Islet of Langerhans (tissue), 1 donor: ENCODE results near the gene PRM1.
"Not testable (repeated sequence)": the region's sequence is repeated elsewhere in the genome, so short reads cannot be mapped to it uniquely, and the experiment has no call there.

Source experiments
- FAIRE-seq: peaks from one replicate; lab custom pipeline; 2011; peaks lifted over from hg19 to GRCh38; lab: Jason Lieb, UNC

The PRM1 gene

GRCh38 chr16:11296706-11297491 is 15.8 kb upstream of the PRM1 start:
- no peak for FAIRE-seq

- no peak for FAIRE-seq
Observed at GRCh38 chr16:11296351-11296705, 15.2 kb upstream of the PRM1 start.

- no peak for FAIRE-seq
Observed at GRCh38 chr16:11295672-11296071, 14.5 kb upstream of the PRM1 start.

- no peak for FAIRE-seq
Observed at GRCh38 chr16:11292076-11292748, 11.1 kb upstream of the PRM1 start.

GRCh38 chr16:11291091-11291703 is 10.1 kb upstream of the PRM1 start:
- no peak for FAIRE-seq

- FAIRE-seq: no peak
Observed at GRCh38 chr16:11290102-11290893, 9.2 kb upstream of the PRM1 start.

GRCh38 chr16:11289696-11290095 is 8.6 kb upstream of the PRM1 start:
- FAIRE-seq: not testable (repeated sequence)

- no peak for FAIRE-seq
Observed at GRCh38 chr16:11289202-11289601, 8.1 kb upstream of the PRM1 start.

- FAIRE-seq: no peak
Observed at GRCh38 chr16:11285842-11286241, 4.7 kb upstream of the PRM1 start.

GRCh38 chr16:11283820-11284248 is 2.7 kb upstream of the PRM1 start:
- no peak for FAIRE-seq

GRCh38 chr16:11278681-11279628 is 2.2 kb downstream of the PRM1 start:
- FAIRE-seq: no peak

GRCh38 chr16:11277607-11278337 is 3.4 kb downstream of the PRM1 start:
- FAIRE-seq: no peak

GRCh38 chr16:11276896-11277593 is 4.1 kb downstream of the PRM1 start:
- no peak for FAIRE-seq

GRCh38 chr16:11276143-11276895 is 4.8 kb downstream of the PRM1 start, which contains the start of gene PRM2:
TSS of gene PRM2 (minus strand) at chr16:11276480. CDS start at chr16:11276370, 110 bp downstream.
- no peak for FAIRE-seq

GRCh38 chr16:11274964-11275363 is 6.2 kb downstream of the PRM1 start:
- no peak for FAIRE-seq

- no peak for FAIRE-seq
Observed at GRCh38 chr16:11273721-11274324, 7.3 kb downstream of the PRM1 start.

GRCh38 chr16:11272921-11273720 is 8.0 kb downstream of the PRM1 start, which contains the start of gene PRM3:
TSS of gene PRM3 (minus strand) at chr16:11273629. CDS start at chr16:11273595, 34 bp downstream.
- no peak for FAIRE-seq

GRCh38 chr16:11272484-11272883 is 8.6 kb downstream of the PRM1 start:
- no peak for FAIRE-seq
